HL-60/S4 treated with retinoic acid at 250 ng/mL for 4 days and 3 days (cell line): ENCODE data around the gene THADA.
"Not testable (repeated sequence)": the region's sequence is repeated elsewhere in the genome, so short reads cannot be mapped to it uniquely, and the experiment has no call there.

Experiments
- in situ Hi-C: fragments of 300-500 bp; cut with MboI; formaldehyde crosslinking; loops from 2 replicates; pipeline ENCODE4 v1.7.0; 2022; ENCODE audit warnings: low sequenced_read_pairs

Gene THADA

GRCh38 chr2:43199492-43200488, 396.0 kb downstream of the THADA start:
- in situ Hi-C loops: no loop called here

- in situ Hi-C loops: no loop called here
Observed at GRCh38 chr2:43198263-43198662, 397.6 kb downstream of the THADA start.

- in situ Hi-C loops: no loop called here
Observed at GRCh38 chr2:43197588-43197896, 398.3 kb downstream of the THADA start.

- in situ Hi-C loops: no loop called here
Observed at GRCh38 chr2:43196768-43197587, 398.9 kb downstream of the THADA start.

GRCh38 chr2:43194121-43194869, 401.5 kb downstream of the THADA start:
- in situ Hi-C loops: no loop called here

GRCh38 chr2:43193652-43194120, 402.2 kb downstream of the THADA start:
- in situ Hi-C loops: no loop called here

- in situ Hi-C loops: no loop called here
Observed at GRCh38 chr2:43192744-43193651, 402.8 kb downstream of the THADA start.

GRCh38 chr2:43191947-43192516, 403.8 kb downstream of the THADA start:
- in situ Hi-C loops: no loop called here

GRCh38 chr2:43190311-43191052, 405.4 kb downstream of the THADA start:
- in situ Hi-C loops: no loop called here

- in situ Hi-C loops: not testable (repeated sequence)
Observed at GRCh38 chr2:43189861-43190260, 406.0 kb downstream of the THADA start.

GRCh38 chr2:43188561-43189386, 407.1 kb downstream of the THADA start:
- in situ Hi-C loops: no loop called here

- in situ Hi-C loops: no loop called here
Observed at GRCh38 chr2:43186679-43187374, 409.0 kb downstream of the THADA start.

- in situ Hi-C loops: no loop called here
Observed at GRCh38 chr2:43186321-43186678, 409.5 kb downstream of the THADA start.

GRCh38 chr2:43185146-43185545, 410.7 kb downstream of the THADA start:
- in situ Hi-C loops: no loop called here

- in situ Hi-C loops: no loop called here
Observed at GRCh38 chr2:43184339-43184895, 411.4 kb downstream of the THADA start.

GRCh38 chr2:43183743-43184142, 412.1 kb downstream of the THADA start:
- in situ Hi-C loops: no loop called here

GRCh38 chr2:43180897-43181296, 414.9 kb downstream of the THADA start:
- in situ Hi-C loops: no loop called here
